GM12892 (cell line): Measurements from ENCODE around the gene MYZAP.

ENCODE experiments used
- POLR2A ChIP-seq: IDR thresholded peaks from 2 replicates; pipeline ENCODE4 v1.6.1; 2011; ENCODE audit warnings: low read depth, low read length, control low read depth
- POLR2AphosphoS5 ChIP-seq: IDR thresholded peaks from 2 replicates; pipeline ENCODE4 v1.6.1; 2011; ENCODE audit warnings: low read depth, low read length, control low read depth
- TAF1 ChIP-seq: IDR thresholded peaks from 2 replicates; pipeline ENCODE4 v1.6.1; 2011; ENCODE audit warnings: low read depth, mild to moderate bottlenecking, control low read depth, low read length, borderline replicate concordance

GRCh38 chr15:57635300-57635909 lies 43.7 kb downstream of the MYZAP start:
- TF ChIP-seq TAF1 (no peak), POLR2A (no peak), POLR2AphosphoS5 (no peak)
